ENCODE results near the gene DLEU7.

DNA sequence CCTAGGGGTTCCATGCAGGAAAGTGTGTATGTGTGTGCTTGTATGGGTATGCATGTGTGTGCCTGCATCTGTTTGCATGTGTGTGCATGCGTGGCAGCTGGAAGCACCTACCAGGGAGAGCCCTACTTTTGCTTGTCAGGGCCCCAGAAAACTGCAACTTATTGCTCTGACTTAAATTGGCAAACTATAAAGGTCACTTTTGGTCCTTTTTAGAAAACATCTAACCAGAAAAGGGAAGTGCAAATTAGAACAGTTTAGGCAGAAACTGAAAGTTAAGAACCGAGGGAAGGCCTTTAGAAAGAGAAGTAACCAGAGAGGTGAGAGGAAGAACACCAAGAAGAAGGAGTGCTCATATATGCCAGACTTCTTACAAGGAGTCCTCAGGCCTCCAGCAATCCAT is 32.5 kb downstream of the DLEU7 start:
- no peak for TF ChIP-seq RXRA (IDR thresholded peaks at IDR 0.05)
- TF ChIP-seq, protein P1, sequence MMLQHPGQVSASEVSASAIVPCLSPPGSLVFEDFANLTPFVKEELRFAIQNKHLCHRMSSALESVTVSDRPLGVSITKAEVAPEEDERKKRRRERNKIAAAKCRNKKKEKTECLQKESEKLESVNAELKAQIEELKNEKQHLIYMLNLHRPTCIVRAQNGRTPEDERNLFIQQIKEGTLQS (IDR thresholded peaks at IDR 0.05), result no peak
